Posterior cingulate gyrus (tissue), 11 donors: Measurements from ENCODE around the gene EHBP1.
"Not testable (repeated sequence)": the region's sequence is repeated elsewhere in the genome, so short reads cannot be mapped to it uniquely, and the experiment has no call there.

Experiments
- DNase-seq, 10 donors: peaks; one replicate each; pipeline versions ENCODE4 v3.0.0 to v3.0.0-alpha.2; 2020 to 2021; ENCODE audit warnings: mixed read lengths in 3 of 10
- intact Hi-C: fragments of 100-400 bp; cut with DNase I; formaldehyde crosslinking; loops from one replicate; pipeline ENCODE4 v1.15.1; 2023

Gene EHBP1

GRCh38 chr2:62727876-62728566 lies 22.5 kb downstream of the EHBP1 start:
- no peak for DNase-seq
- intact Hi-C loops: loop anchor here (2.0 kb wide), 1 partner anchor 31 kb away; no protein-coding TSS in a partner anchor

GRCh38 chr2:62731275-62731674 lies 25.8 kb downstream of the EHBP1 start:
- intact Hi-C loops: no loop called here
- no peak for DNase-seq

GRCh38 chr2:62732262-62732777 lies 26.8 kb downstream of the EHBP1 start:
- intact Hi-C loops: no loop called here
- DNase-seq: no peak

GRCh38 chr2:62733546-62733945 lies 28.0 kb downstream of the EHBP1 start:
- DNase-seq: no peak
- intact Hi-C loops: no loop called here

DNA sequence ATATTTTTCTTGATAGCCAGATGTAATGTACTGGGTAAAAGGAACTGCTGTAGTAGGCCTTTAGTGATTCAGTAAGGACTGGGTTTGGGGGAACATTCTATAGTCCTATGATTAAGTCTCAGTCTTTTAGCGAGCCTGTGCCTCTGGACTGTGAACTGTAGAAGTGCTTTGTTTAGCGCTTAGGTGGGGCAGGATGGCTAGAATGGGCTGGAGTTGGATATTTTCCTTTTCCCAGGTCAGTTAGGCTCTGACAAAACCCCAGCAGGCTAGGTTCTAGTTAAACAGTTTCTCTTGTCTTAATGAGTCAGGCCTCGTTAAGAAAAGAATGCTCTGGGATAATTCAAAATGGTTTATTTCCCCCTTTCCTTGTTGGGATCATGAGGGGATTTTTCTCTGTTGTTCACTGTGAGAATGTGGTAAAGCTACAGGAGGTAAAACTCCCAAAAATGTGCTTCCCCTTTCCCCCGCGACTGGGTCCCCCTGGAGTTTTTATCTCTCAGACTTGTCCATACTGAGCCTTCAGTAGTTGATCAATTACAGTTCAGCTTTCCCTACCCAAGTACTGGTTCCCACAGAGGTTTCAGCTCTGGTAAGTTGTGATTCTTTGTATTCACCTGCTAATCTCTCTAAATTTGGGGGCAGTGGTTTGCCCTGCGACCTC lies 31.5 kb downstream of the EHBP1 start:
- intact Hi-C loops: no loop called here

GRCh38 chr2:62738981-62739936 lies 33.7 kb downstream of the EHBP1 start:
- DNase-seq: no peak
- intact Hi-C loops: no loop called here

More for the DNA sequence above, 31.5 kb downstream of the EHBP1 start:
- no peak for DNase-seq

DNA sequence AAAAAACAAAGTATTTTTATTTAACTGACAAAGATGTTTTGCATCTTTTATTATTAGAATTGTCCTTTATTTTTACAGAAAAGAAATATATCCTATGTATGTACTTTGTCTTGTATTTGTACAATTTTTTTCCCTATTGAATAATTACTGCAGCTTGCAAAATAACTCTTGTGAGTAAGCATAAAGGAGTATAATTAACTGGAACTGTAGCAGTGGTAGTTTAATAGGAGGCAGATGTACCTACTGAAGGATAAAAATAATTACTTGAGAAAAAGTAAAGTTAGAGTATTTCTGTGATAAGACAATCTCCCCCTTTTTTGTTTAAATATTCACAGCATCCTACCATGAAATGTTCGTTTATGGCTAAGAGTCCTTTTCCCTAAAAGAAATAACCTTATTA lies 34.7 kb downstream of the EHBP1 start:
- intact Hi-C loops: no loop called here
- DNase-seq: no peak

GRCh38 chr2:62741127-62741526 lies 35.6 kb downstream of the EHBP1 start:
- no peak for DNase-seq
- intact Hi-C loops: no loop called here

- no peak for DNase-seq
- intact Hi-C loops: no loop called here
Observed at GRCh38 chr2:62741954-62742722, 36.6 kb downstream of the EHBP1 start.

GRCh38 chr2:62743506-62743905 lies 38.0 kb downstream of the EHBP1 start:
- intact Hi-C loops: no loop called here
- no peak for DNase-seq

DNA sequence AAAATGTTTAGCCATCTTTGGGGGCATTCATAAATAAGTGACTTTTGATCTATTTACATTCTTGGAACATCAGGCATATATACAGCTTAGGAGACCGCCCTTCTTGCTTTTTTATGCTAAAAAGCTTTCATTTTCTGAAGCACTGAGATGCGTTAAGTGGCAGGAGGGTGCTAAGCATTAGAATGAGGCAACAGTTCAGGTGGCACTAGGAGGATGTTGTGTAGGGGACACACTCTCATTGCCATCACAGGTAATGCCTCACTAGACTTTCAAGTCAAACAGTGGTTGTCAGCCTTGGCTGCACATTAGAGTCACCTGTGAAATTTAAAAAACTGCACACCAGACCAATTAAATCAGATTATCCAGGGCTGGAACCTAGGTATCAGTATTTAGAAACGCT lies 39.1 kb downstream of the EHBP1 start:
- intact Hi-C loops: no loop called here
- DNase-seq: no peak

GRCh38 chr2:62745891-62746481 lies 40.5 kb downstream of the EHBP1 start:
- no peak for DNase-seq
- intact Hi-C loops: no loop called here

- DNase-seq: no peak
- intact Hi-C loops: no loop called here
Observed at GRCh38 chr2:62747169-62747568, 41.7 kb downstream of the EHBP1 start.

DNA sequence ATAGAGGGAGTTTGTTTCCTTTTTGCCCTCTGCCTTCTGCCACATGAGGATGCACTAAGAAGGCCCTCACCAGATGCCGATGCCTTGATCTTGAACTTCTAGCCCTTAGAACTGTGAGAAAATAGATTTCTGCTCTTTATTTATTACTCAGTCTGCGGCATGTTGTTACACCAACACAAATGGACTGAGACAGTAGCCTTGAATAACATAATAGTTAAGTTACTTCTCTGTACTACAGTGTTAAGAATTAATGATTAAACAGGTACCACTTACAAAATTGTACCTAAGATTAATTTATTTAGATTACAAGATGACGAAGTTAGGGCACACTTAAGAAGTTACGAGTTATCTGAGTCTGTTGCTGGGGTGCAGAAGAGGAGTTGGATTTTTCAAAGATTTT lies 42.4 kb downstream of the EHBP1 start:
- DNase-seq: no peak
- intact Hi-C loops: no loop called here

- intact Hi-C loops, DNase-seq: not testable (repeated sequence)
Observed at GRCh38 chr2:62749111-62749510, 43.6 kb downstream of the EHBP1 start.

DNA sequence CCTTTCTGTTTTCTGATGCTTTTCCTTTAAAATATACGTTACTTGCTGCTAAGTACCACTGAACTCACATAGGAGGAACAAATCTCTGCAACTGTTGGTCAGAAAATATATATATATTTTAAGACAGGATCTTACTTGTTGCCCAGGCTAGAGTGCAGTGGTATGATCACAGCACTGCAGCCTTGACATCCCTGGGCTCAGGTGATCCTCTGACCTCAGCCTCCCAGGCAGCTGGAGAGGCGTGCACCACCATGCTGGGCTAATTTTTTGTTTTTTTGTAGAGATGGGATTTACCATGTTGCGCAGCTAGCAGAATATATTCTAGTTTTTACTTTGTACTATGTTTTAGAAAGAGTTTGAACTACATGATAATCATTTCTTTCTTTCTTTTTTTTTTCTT lies 51.5 kb downstream of the EHBP1 start:
- DNase-seq: no peak
- intact Hi-C loops: no loop called here

- intact Hi-C loops: no loop called here
- no peak for DNase-seq
Observed at GRCh38 chr2:62760026-62760425, 54.5 kb downstream of the EHBP1 start.

GRCh38 chr2:62760555-62760954 lies 55.0 kb downstream of the EHBP1 start:
- intact Hi-C loops: no loop called here
- DNase-seq: no peak

DNA sequence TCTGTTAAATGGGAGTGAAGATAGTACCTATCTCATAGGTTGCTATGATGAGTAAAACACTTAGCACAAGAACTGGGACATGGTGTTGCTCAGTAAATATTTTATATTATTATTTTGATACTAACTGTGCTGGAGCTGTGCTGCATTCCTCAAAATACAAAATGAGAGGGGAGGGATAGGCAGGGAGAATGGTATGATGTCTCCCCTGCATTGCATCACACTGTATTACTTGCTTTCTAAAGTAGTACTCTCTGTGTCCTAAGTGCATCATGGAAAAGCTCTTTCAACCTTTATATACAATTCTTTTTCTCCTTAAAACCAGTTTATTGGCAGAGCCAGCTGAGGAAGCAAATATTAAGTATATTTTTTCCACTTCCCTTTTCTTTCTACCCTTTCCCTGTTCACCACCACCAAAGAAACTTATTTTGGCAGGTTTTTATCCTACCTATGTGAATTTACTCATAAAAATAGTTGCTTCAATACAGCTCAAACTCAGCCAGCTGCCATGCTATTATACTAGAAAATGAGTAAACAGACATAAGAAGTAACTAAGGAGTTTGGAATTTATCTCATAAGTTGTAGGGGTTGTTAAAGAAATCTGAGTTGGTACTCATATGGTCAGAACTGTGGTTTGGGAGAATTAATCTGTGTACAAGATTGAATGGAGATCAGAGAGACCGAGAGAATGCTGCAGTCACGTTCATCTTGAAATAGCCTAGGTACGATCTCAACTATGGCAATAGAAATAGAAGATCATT lies 60.3 kb downstream of the EHBP1 start:
- no peak for DNase-seq
- intact Hi-C loops: no loop called here
